Liver (tissue), 9 donors: ENCODE results near the gene PPP6R3. TPM values are rescaled to one million over a fixed set of nuclear protein-coding genes. Genes with fewer than 3 reads are reported as not detected.

Experiments used
- DNase-seq: peaks from one replicate; pipeline ENCODE4 v3.0.0-alpha.2; 2017; ENCODE audit warnings: low spot score
- H3K27ac ChIP-seq, 2 donors: one replicate each; pipeline ENCODE4 v1.7.0; 2013; ENCODE audit warnings: inconsistent platforms in 2 of 2, low read length in 2 of 2, control low read depth in 1 of 2, low read depth in 1 of 2, mild to moderate bottlenecking in 1 of 2
- H3K27me3 ChIP-seq, 4 donors: one replicate each; pipeline versions ENCODE4 v1.6.1 to v1.7.0; 2013; ENCODE audit warnings: low read length in 3 of 4, inconsistent platforms in 1 of 4, mild to moderate bottlenecking in 1 of 4, moderate library complexity in 1 of 4; ENCODE audit not compliant: control insufficient read depth in 4 of 4, insufficient read depth in 4 of 4
- H3K36me3 ChIP-seq, 4 donors: one replicate each; pipeline versions ENCODE4 v1.6.1 to v1.7.0; 2013; ENCODE audit warnings: low read length in 3 of 4, mild to moderate bottlenecking in 3 of 4, low read depth in 1 of 4, moderate library complexity in 1 of 4; ENCODE audit not compliant: control insufficient read depth in 4 of 4, insufficient read depth in 3 of 4
- H3K4me1 ChIP-seq, 4 donors: one replicate each; pipeline versions ENCODE4 v1.6.1 to v1.7.0; 2013; ENCODE audit warnings: low read length in 3 of 4, mild to moderate bottlenecking in 3 of 4, moderate library complexity in 1 of 4; ENCODE audit not compliant: control insufficient read depth in 4 of 4, insufficient read depth in 4 of 4
- H3K4me3 ChIP-seq, 3 donors: one replicate each; pipeline versions ENCODE4 v1.6.1 to v1.7.0; 2013; ENCODE audit warnings: low read length in 3 of 3, control low read depth in 1 of 3, low read depth in 1 of 3, mild to moderate bottlenecking in 1 of 3
- H3K9ac ChIP-seq, 2 donors: one replicate each; pipeline ENCODE4 v1.7.0; 2013; ENCODE audit warnings: low read length in 2 of 2, mild to moderate bottlenecking in 2 of 2, moderate library complexity in 2 of 2, control low read depth in 1 of 2, low read depth in 1 of 2
- H3K9me3 ChIP-seq, 4 donors: one replicate each; pipeline versions ENCODE4 v1.6.1 to v1.7.0; 2013; ENCODE audit warnings: low read length in 3 of 4; ENCODE audit not compliant: control insufficient read depth in 4 of 4
- ATF3 ChIP-seq: IDR thresholded peaks from 2 replicates; pipeline ENCODE4 v1.6.1; 2016; ENCODE audit warnings: antibody characterized with exemption
- EGR1 ChIP-seq, 2 donors: IDR thresholded peaks; 2 replicates each; pipeline ENCODE4 v1.6.1; 2016 to 2018; ENCODE audit warnings: antibody characterized with exemption in 2 of 2, low read depth in 2 of 2
- FOXA1 ChIP-seq: IDR thresholded peaks from 2 replicates; pipeline ENCODE4 v1.6.1; 2016; ENCODE audit warnings: antibody characterized with exemption
- FOXA2 ChIP-seq: IDR thresholded peaks from 2 replicates; pipeline ENCODE4 v1.6.1; 2016; ENCODE audit warnings: antibody characterized with exemption
- GABPA ChIP-seq, 2 donors: IDR thresholded peaks in 1 of 2; conservative IDR thresholded peaks in 1 of 2; 2 replicates each; pipeline ENCODE4 v1.6.1; 2016; ENCODE audit warnings: antibody characterized with exemption in 2 of 2, mild to moderate bottlenecking in 1 of 2, moderate library complexity in 1 of 2
- HNF4A ChIP-seq, 2 donors: conservative IDR thresholded peaks; 2 replicates each; pipeline ENCODE4 v1.6.1; 2016; ENCODE audit warnings: antibody characterized with exemption in 2 of 2, mild to moderate bottlenecking in 2 of 2
- HNF4G ChIP-seq: IDR thresholded peaks from 2 replicates; pipeline ENCODE4 v1.6.1; 2016; ENCODE audit warnings: antibody characterized with exemption
- JUND ChIP-seq, 2 donors: IDR thresholded peaks; 2 replicates each; pipeline ENCODE4 v1.6.1; 2016; ENCODE audit warnings: antibody characterized with exemption in 2 of 2
- NR2F2 ChIP-seq: IDR thresholded peaks from 2 replicates; pipeline ENCODE4 v1.6.1; 2016; ENCODE audit warnings: antibody characterized with exemption
- RAD21 ChIP-seq, 2 donors: IDR thresholded peaks; 2 replicates each; pipeline ENCODE4 v1.6.1; 2016; ENCODE audit warnings: antibody characterized with exemption in 2 of 2, mild to moderate bottlenecking in 2 of 2
- RXRA ChIP-seq, 2 donors: IDR thresholded peaks; 2 replicates each; pipeline ENCODE4 v1.6.1; 2017 to 2018; ENCODE audit warnings: antibody characterized with exemption in 2 of 2, mild to moderate bottlenecking in 1 of 2
- SP1 ChIP-seq: IDR thresholded peaks from 2 replicates; pipeline ENCODE4 v1.6.1; 2018; ENCODE audit warnings: antibody characterized with exemption, mild to moderate bottlenecking
- TAF1 ChIP-seq: conservative IDR thresholded peaks from 2 replicates; pipeline ENCODE4 v1.6.1; 2016; ENCODE audit warnings: antibody characterized with exemption, mild to moderate bottlenecking
- YY1 ChIP-seq: IDR thresholded peaks from 2 replicates; pipeline ENCODE4 v1.6.1; 2016; ENCODE audit warnings: antibody characterized with exemption, mild to moderate bottlenecking
- WGBS: extraction: QIAGEN DNeasy Blood & Tissue Kit; methylation state at CpG from one replicate; pipeline ENCODE4 v1.1.7; 2013; 5-methylcytosine and 5-hydroxymethylcytosine counted together
- polyA plus RNA-seq, 2 donors: library from polyadenylated mRNA; stranded (reverse) in 1 of 2; unstranded in 1 of 2; fragments of 200-250 nt in 1 of 2; fragments of >200 nt in 1 of 2; fragmentation: Nextera tagmentation in 1 of 2; extraction: Ambion mirVana in 1 of 2; gene quantifications; one replicate each; pipeline versions ENCODE4 v1.2.1 to v1.2.3, GENCODE V29; 2013 to 2015
- total RNA-seq, 2 donors: library from RNA; depleted of rRNA; stranded (reverse); fragments of >200 nt; gene quantifications; one replicate each; pipeline ENCODE4 v1.2.3, GENCODE V29; 2014
- TF ChIP-seq, protein P1 (sequence below): IDR thresholded peaks from 2 replicates; pipeline ENCODE4 v1.6.1; 2016; ENCODE audit warnings: antibody characterized with exemption
- TF ChIP-seq, protein P2 (sequence below): fragments of 150-350 bp; IDR thresholded peaks from 2 replicates; pipeline ENCODE4 v1.5.1; 2017; ENCODE audit warnings: improper control_type of control experiment, low read depth, low read length; ENCODE audit not compliant: missing input control
- TF ChIP-seq, protein P3 (sequence below): IDR thresholded peaks from 2 replicates; pipeline ENCODE4 v1.6.1; 2016; ENCODE audit warnings: antibody characterized with exemption, mild to moderate bottlenecking
- TF ChIP-seq, protein P4 (sequence below): IDR thresholded peaks from 2 replicates; pipeline ENCODE4 v1.6.1; 2016; ENCODE audit warnings: antibody characterized with exemption
- donor health status: healthy.
- donor health status: healthy.
- donor health status: healthy.
- donor health status: healthy.
- donor health status: healthy.

PPP6R3 gene
- total and polyA plus RNA-seq, 4 donors = 12.3 to 101 (median 58.1) TPM

DNA sequence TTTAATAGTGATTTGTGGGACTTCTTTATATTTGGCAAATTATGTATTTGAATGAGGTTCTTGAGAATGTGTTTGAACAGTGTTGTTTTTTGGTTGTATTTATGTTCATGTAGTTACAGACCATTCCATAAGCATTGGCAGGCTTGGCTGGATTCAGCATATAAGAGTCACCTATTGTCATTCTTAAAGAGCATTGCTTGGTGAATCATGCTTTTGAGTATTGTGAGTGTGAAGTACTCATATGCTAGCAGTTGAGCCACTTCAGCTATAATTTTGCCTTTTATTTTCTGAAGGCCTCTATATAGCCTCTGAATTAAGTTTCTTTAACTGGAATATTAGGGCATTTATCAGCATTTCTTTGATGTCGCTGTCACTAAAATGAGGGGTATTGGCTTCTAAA is 113.8 kb downstream of the PPP6R3 start:
- DNase-seq = no peak
- Histone ChIP-seq H3K4me1 (no peaks in the 10 kb centered on the region), H3K27ac (no peak overlapping the region), H3K9ac (no peak overlapping the region), H3K4me3 (no peak overlapping the region), H3K9me3 (no peaks in the 10 kb centered on the region), H3K36me3 (peaks cover 9 to 68% (median 51%) of the 10 kb centered on the region in 4 donors), H3K27me3 (no peaks in the 10 kb centered on the region)
- 97% methylated on average over 1 of the region's 1 CpG for WGBS
- TF ChIP-seq EGR1 (IDR thresholded peaks at IDR 0.05; ENCODE audit: low read depth in 2 of 2) = no peak
- TF ChIP-seq ATF3 = no peak
- no peak for TF ChIP-seq FOXA2
- TF ChIP-seq, protein P1, sequence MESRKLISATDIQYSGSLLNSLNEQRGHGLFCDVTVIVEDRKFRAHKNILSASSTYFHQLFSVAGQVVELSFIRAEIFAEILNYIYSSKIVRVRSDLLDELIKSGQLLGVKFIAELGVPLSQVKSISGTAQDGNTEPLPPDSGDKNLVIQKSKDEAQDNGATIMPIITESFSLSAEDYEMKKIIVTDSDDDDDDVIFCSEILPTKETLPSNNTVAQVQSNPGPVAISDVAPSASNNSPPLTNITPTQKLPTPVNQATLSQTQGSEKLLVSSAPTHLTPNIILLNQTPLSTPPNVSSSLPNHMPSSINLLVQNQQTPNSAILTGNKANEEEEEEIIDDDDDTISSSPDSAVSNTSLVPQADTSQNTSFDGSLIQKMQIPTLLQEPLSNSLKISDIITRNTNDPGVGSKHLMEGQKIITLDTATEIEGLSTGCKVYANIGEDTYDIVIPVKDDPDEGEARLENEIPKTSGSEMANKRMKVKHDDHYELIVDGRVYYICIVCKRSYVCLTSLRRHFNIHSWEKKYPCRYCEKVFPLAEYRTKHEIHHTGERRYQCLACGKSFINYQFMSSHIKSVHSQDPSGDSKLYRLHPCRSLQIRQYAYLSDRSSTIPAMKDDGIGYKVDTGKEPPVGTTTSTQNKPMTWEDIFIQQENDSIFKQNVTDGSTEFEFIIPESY = no peak
- no peak for TF ChIP-seq GABPA (IDR thresholded peaks at IDR 0.05 in 1 of 2, conservative IDR thresholded peaks at IDR 0.05 in 1 of 2)
- TF ChIP-seq YY1 = no peak
- no peak for TF ChIP-seq HNF4A (conservative IDR thresholded peaks at IDR 0.05)
- TF ChIP-seq, protein P2, sequence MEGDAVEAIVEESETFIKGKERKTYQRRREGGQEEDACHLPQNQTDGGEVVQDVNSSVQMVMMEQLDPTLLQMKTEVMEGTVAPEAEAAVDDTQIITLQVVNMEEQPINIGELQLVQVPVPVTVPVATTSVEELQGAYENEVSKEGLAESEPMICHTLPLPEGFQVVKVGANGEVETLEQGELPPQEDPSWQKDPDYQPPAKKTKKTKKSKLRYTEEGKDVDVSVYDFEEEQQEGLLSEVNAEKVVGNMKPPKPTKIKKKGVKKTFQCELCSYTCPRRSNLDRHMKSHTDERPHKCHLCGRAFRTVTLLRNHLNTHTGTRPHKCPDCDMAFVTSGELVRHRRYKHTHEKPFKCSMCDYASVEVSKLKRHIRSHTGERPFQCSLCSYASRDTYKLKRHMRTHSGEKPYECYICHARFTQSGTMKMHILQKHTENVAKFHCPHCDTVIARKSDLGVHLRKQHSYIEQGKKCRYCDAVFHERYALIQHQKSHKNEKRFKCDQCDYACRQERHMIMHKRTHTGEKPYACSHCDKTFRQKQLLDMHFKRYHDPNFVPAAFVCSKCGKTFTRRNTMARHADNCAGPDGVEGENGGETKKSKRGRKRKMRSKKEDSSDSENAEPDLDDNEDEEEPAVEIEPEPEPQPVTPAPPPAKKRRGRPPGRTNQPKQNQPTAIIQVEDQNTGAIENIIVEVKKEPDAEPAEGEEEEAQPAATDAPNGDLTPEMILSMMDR = no peak
- TF ChIP-seq, protein P3, sequence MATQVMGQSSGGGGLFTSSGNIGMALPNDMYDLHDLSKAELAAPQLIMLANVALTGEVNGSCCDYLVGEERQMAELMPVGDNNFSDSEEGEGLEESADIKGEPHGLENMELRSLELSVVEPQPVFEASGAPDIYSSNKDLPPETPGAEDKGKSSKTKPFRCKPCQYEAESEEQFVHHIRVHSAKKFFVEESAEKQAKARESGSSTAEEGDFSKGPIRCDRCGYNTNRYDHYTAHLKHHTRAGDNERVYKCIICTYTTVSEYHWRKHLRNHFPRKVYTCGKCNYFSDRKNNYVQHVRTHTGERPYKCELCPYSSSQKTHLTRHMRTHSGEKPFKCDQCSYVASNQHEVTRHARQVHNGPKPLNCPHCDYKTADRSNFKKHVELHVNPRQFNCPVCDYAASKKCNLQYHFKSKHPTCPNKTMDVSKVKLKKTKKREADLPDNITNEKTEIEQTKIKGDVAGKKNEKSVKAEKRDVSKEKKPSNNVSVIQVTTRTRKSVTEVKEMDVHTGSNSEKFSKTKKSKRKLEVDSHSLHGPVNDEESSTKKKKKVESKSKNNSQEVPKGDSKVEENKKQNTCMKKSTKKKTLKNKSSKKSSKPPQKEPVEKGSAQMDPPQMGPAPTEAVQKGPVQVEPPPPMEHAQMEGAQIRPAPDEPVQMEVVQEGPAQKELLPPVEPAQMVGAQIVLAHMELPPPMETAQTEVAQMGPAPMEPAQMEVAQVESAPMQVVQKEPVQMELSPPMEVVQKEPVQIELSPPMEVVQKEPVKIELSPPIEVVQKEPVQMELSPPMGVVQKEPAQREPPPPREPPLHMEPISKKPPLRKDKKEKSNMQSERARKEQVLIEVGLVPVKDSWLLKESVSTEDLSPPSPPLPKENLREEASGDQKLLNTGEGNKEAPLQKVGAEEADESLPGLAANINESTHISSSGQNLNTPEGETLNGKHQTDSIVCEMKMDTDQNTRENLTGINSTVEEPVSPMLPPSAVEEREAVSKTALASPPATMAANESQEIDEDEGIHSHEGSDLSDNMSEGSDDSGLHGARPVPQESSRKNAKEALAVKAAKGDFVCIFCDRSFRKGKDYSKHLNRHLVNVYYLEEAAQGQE = no peak
- TF ChIP-seq HNF4G = no peak
- no peak for TF ChIP-seq NR2F2
- TF ChIP-seq FOXA1 = no peak
- TF ChIP-seq TAF1 = no peak
- TF ChIP-seq RXRA (IDR thresholded peaks at IDR 0.05) = no peak
- TF ChIP-seq SP1 = no peak
- TF ChIP-seq JUND (IDR thresholded peaks at IDR 0.05) = no peak
- TF ChIP-seq, protein P4, sequence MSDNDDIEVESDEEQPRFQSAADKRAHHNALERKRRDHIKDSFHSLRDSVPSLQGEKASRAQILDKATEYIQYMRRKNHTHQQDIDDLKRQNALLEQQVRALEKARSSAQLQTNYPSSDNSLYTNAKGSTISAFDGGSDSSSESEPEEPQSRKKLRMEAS = no peak
- TF ChIP-seq RAD21 (IDR thresholded peaks at IDR 0.05) = no peak
